HG02885 (cell line): Measurements from ENCODE around the gene PRR20A.
"Not testable (repeated sequence)": the region's sequence is repeated elsewhere in the genome, so short reads cannot be mapped to it uniquely, and the experiment has no call there.

Experiments
- ATAC-seq: cut with Tn5 transposase; IDR thresholded peaks from one replicate; pipeline ENCODE4 v1.9.1; 2021; ENCODE audit warnings: mild to moderate bottlenecking; ENCODE audit not compliant: unreplicated experiment, poor library complexity

The PRR20A gene

DNA sequence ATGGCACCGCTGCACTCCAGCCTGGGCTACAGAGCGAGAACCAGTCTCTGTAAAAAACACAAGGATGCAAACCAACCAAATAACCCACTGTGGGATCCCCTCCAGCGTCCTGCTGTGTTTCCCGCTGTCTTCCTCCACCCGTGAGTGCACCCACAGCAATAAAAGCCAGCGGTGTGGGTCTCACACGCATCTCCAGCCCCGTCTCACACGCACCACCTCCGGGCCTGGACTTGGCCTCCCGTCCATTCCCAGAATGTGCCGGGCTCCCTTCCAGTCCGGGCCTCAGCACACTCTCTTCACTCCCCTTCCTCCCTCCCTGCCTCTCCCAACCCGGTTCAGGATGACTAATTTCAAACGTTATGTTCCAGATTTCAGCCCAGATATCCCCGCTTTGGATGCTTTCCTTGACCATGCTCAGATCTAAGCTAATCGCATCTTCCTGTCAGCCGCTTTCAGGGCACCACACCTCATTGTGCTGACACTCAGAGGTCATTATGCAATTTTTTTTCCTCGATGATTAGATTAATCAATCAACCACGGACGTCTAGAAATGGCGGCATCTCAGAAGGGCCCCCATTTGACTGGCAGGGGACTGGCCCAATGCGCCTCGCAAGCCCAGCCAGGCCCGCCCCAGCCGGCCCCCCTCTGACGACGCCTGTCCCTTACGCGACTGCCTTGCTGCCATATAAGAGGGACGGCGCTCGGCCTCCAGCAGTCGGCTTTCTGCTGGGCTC is at the start of gene PRR20A:
PRR20A (plus strand) TSS at position 684 of the 734 bp plus-strand sequence. CDS start 387 bp downstream, outside the sequence.
- not testable (repeated sequence) for ATAC-seq

DNA sequence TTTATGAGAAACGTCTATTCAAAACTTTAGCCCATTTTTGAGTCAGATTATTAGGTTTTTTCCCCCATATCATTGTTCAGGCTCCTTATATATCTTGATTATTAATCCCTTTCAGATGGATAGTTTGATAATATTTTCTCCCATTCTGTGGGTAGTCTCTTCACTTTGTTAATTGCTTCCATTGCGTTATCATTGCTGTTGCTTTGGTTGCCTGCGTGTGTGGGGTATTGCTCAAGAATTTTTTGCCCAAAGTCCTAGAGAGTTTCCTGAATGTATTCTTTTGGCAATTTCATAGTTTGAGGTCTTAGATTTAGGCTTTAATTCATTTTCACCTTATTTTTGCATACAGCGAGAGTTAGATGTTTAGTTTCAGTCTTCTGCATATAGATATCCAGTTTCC is 25.8 kb upstream of the PRR20A start:
- ATAC-seq = no peak

- ATAC-seq = no peak
These were observed 17.0 kb upstream of the PRR20A start for GRCh38 chr13:57123681-57124080.

DNA sequence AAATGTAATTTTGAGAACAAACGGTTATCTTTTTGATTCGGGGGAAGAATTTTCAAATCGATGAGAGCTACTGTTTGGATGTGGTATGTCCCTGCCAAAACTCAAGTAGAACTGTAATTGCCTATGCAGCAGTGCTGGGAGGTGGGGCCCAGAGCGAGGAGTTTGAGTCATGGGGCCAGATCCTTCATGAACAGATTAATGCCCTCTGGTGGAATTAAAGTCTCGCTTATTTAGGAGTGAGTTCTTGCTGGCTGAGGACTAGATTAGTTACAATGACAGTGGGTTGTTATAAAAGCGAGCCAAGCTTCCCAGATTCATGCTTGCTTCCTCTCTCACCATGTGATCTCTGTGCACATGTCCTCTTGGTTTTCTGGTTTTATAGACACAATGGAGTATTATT is 11.8 kb upstream of the PRR20A start:
- ATAC-seq = no peak

DNA sequence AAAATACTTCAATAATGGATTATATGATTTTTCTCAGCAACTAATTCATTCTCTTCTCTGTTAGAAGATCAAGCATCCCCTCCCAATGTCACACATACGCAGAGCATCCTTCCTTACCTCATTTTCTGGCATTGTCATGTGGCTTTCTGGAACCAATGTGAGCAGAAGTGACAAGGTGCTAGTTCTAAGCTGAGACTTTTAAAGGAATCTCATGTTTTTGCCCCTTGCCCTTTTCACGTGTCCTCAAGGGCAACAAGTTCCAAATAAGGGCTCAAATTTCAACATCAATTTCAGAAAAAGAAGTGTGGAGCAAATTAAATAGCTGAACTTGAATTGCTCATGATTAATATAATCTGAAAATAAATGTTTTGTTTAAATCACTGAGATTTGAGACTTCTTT is 4.6 kb upstream of the PRR20A start:
- no peak for ATAC-seq

- no peak for ATAC-seq
These were observed 3.1 kb upstream of the PRR20A start for GRCh38 chr13:57137585-57137984.

DNA sequence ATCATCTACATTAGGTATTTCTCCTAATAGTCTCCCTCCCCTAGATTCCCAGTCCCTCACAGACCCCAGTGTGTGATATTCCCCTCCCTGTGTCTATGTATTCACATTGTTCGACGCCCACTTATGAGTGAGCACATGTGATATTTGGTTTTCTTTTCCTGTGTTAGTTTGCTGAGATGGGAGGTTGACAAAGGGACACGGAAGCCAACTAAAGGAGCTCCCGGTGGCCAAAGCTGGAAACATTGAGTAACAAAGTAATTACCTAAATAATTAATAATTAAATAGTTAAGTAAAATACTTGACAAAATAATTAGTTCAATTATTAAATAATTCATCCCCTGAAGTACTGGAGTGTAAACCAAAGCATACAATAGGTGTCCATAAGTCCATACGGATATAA is 1.7 kb upstream of the PRR20A start:
- no peak for ATAC-seq

- ATAC-seq = not testable (repeated sequence)
These were observed 937 bp upstream of the PRR20A start for GRCh38 chr13:57139781-57140180.

GRCh38 chr13:57147188-57147587 is 6.5 kb downstream of the PRR20A start, which contains the start of gene PRR20B:
PRR20B (plus strand) TSS chr13:57147488; CDS start chr13:57147875, 387 bp downstream.
- ATAC-seq = not testable (repeated sequence)

GRCh38 chr13:57148106-57148505 is 7.4 kb downstream of the PRR20A start:
- not testable (repeated sequence) for ATAC-seq

GRCh38 chr13:57153761-57154160 is 13.0 kb downstream of the PRR20A start, which contains the start of gene PRR20C:
PRR20C (plus strand) TSS chr13:57154061; CDS start chr13:57154448, 387 bp downstream.
- not testable (repeated sequence) for ATAC-seq

DNA sequence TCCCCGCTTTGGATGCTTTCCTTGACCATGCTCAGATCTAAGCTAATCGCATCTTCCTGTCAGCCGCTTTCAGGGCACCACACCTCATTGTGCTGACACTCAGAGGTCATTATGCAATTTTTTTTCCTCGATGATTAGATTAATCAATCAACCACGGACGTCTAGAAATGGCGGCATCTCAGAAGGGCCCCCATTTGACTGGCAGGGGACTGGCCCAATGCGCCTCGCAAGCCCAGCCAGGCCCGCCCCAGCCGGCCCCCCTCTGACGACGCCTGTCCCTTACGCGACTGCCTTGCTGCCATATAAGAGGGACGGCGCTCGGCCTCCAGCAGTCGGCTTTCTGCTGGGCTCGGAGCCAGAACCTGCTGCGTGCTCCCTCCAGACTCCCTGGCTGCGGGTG is 19.6 kb downstream of the PRR20A start, which contains the start of gene PRR20D:
PRR20D (plus strand) TSS at position 301 of the 400 bp plus-strand sequence. CDS start 387 bp downstream, outside the sequence.
- ATAC-seq = not testable (repeated sequence)

GRCh38 chr13:57166897-57167296 is 26.2 kb downstream of the PRR20A start, which contains the start of gene PRR20E:
PRR20E (plus strand) TSS chr13:57167197; CDS start chr13:57167584, 387 bp downstream.
- not testable (repeated sequence) for ATAC-seq

DNA sequence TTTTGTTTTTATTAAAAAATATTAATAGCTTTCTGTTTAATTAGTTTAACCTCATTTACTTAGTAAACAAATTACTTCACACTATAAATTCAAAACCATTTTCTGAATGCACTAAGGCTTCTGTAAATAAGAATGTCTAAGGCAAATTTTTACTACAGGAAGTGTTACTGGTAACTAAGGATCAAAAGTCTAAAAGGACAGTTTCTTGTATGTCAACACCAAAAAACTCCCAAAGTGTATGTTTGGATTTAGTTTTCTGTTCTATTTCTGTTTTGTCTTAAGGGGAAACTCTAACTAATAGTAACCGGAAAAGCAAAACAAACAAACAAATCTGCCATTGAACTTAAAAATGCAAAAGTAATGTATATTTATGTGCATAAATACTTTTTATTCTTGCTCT is 50.9 kb downstream of the PRR20A start:
- ATAC-seq = no peak
